Measurements from ENCODE around the gene SLC6A18.
"Not testable (repeated sequence)": the region's sequence is repeated elsewhere in the genome, so short reads cannot be mapped to it uniquely, and the experiment has no call there.

Gene SLC6A18

DNA sequence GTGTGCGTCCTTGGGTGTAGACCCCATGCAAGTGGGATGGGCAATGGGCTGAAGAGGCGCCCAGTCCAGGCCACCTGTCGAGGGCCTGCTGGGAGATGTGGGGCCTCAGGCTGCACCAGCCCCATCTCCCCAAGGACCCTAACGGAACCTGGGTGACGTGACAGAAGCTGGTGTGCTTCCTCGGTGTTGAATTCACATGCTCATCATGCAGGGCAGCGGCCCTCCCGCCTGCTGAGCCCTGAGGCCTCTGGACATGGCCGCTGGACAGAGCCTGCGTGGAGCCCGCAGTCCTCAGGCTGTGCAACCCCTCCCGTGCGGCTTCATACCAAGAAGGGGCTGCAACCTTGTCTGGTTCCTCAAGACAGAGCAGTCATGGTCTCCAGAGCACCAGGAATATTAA is 42.9 kb downstream of the SLC6A18 start:
- in situ Hi-C loops (cut with HindIII; ENCODE audit: low sequenced_read_pairs) = no loop called here

DNA sequence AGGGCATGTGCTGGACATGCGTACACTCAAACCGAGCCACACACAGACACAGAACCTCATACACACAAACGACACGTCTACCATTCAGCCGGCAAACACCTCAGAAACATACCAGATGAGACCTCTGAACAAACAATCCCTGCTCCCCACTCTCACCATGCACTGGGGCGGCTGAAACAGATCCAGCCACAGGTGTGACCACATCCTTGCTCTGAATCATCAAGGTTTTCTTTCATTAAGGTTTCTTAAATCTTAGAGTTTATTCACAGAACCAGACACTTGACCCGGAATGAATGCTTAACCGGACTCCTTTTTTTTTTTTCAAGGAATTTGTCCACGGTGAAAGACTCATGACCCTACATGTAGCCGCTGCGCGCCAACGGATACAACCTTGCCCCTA is 43.5 kb downstream of the SLC6A18 start:
- in situ Hi-C loops (cut with HindIII; ENCODE audit: low sequenced_read_pairs) = no loop called here

DNA sequence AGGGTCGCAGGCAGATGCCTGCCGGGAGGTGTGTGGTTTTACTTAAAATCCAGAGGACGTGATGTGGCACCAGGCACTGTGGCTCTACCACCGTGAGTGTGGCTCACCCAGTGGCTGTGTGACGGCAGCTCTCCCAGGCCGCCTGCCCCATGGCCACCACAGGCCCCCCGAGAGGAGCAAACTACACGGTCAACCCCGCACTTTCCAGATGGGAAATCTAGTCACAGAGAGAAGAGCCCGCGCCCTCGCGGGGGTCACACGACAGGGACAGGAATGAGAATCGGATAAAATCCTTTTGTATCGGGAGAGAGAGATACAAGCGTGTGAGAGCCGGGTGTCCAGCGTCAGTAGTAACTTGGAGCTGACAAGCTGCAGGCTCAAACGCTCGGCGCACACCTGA is 45.2 kb downstream of the SLC6A18 start:
- in situ Hi-C loops (cut with HindIII; ENCODE audit: low sequenced_read_pairs) = loop anchor here (5.0 kb wide), 2 partner anchors 47 to 83 kb away; no protein-coding TSS in a partner anchor

DNA sequence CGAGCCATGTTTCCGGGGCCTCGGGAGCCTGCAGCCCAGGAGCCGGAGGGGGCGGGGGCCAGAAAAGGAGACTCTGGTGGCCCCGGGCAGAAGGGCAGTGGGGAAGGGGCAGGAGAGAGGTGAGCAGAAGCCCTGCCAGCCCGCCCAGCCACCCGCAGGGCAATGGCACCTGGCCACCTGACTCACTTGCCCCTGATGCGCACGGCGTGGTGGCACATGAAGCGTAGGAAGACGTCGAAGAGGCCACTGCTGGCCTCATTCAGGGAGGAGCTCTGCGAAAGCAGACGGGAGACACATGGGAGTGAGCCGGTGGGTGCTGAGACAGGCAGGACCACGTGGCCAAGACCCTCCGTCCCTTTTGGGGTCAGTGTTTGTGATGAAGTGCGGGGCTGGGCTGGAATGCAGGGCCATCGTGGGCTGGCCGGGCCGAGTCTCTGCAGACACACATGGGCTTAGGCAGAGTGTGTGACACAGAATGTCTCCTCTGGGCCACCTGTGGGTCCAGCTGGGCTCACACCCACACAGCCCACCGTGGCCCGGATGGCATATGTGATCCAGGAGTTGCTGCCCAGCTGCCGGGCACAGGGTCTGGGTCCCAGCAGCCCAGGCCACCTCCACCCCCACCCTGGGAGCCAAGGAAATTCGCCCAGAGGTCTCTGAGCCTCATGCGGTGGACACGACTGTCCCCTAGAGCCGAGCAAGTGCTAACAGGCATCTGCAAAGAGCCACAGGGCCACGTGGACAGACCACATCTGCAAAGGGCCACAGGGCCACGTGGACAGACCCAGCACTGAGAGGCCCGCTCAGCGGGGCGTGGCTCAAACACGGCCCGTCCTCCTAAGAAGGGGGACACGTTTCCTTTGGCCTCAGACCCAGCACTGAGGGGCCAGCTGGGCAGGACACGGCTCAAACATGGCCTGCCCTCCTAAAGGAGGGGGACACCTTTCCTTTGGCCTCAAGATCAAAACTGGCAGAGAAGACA is 46.0 kb downstream of the SLC6A18 start:
- in situ Hi-C loops (cut with HindIII; ENCODE audit: low sequenced_read_pairs) = loop anchor here (5.0 kb wide), 2 partner anchors 46 to 84 kb away; no protein-coding TSS in a partner anchor

DNA sequence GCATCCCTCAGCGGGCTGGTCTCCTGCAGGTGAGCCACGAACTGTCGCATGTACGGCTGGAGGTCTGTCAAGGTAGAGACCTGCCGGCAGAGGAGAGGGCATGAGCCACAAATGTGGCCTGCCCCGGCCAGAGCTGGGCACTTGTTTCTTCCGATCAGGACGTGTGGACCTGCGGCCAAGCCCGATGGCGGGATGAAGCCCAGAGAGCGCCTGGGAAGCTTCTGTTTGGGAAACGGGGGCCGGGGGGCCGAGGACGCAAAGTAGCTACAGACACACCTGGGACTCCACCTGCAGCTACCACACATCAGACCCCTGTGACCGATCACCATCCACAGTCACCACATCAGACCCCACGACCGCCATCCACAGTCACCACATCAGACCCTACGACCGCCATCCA is 47.0 kb downstream of the SLC6A18 start:
- in situ Hi-C loops (cut with HindIII; ENCODE audit: low sequenced_read_pairs) = loop anchor here (5.0 kb wide), 2 partner anchors 45 to 85 kb away; no protein-coding TSS in a partner anchor

DNA sequence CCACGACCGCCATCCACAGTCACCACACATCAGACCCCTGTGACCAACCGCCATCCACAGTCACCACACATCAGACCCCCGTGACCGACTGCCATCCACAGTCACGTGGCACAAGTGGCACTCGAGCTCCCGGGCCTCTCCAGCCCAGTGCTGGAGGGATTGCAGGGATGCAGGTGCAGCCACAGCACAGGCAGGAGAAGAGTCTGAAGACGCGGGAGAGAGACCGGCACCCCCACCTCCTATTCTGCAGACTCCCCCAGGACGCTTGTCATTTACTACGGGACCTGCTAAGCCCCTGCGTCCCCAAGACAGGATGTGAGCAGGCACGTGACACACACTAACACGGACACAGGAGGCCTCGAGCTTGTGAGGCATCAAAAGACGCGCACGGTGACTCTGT is 48.6 kb downstream of the SLC6A18 start:
- in situ Hi-C loops (cut with HindIII; ENCODE audit: low sequenced_read_pairs) = loop anchor here (5.0 kb wide), 2 partner anchors 44 to 86 kb away; no protein-coding TSS in a partner anchor

DNA sequence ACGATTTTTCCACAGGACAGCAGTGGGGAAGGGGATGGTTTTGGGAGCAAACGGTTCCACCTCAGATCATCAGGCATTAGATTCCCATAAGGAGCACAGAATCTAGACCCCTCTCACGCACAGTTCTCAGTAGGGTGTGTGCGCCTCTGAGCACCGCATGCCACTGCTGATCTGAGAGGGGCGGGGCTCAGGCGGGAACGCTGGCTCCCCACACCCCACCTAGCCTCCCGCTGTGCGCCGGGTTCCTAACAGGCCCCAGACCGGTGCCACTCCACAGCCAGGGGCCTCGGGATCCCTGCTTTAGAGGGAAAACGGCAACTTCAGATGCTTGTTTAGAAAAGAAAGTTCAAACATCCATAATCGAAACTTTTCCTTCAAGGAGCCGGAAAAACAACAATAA is 49.3 kb downstream of the SLC6A18 start:
- in situ Hi-C loops (cut with HindIII; ENCODE audit: low sequenced_read_pairs) = loop anchor here (5.0 kb wide), 2 partner anchors 43 to 87 kb away; no protein-coding TSS in a partner anchor

DNA sequence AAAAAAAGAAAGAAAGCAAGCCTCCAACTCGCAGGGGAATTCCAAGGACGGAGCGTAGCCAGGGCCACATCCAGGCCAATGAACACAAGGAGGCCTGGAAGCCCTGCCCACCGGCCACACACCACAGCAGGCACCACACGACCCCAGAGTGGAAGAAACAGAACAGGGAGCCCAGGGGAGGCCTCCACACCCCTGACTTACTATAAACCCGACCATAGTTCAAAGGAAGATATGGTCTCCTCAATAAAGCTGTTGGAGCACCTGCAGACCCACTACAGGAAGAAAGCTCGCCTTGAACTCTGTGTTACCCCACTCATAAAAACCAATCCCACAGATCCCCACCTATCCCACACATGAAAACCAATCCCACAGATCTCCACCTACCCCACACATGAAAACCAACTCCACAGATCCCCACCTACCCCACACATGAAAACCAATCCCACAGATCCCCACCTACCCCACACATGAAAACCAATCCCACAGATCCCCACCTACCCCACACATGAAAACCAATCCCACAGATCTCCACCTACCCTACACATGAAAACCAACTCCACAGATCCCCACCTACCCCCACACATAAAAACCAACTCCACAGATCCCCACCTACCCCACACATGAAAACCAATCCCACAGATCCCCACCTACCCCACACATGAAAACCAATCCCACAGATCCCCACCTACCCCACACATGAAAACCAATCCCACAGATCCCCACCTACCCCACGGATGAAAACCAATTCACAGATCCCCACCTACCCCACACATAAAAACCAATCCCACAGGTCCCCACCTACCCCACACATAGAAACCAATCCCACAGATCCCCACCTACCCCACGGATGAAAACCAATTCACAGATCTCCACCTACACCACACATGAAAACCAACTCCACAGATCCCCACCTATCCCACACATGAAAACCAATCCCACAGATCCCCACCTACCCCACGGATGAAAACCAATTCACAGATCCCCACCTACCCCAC is 50.5 kb downstream of the SLC6A18 start:
- in situ Hi-C loops (cut with HindIII; ENCODE audit: low sequenced_read_pairs) = not testable (repeated sequence)

DNA sequence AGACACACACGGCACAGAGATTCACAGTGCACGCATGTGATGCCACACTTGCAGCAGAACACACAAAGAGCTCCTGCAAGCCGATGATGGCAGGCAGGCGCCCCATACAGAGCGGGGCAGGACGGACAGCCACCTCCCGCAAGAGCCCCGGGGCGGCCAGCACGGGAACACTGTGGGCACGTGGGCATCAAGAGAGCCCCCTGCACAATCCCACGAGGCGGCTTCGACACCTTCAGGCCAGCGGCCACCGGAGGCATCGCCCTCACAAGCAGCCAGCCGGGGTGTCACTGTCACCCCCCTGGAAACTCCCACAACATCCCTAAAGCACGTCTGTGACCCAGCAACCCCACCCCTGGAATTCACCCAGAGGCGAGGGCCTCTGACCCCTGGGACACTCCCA is 51.7 kb downstream of the SLC6A18 start:
- in situ Hi-C loops (cut with HindIII; ENCODE audit: low sequenced_read_pairs) = no loop called here

DNA sequence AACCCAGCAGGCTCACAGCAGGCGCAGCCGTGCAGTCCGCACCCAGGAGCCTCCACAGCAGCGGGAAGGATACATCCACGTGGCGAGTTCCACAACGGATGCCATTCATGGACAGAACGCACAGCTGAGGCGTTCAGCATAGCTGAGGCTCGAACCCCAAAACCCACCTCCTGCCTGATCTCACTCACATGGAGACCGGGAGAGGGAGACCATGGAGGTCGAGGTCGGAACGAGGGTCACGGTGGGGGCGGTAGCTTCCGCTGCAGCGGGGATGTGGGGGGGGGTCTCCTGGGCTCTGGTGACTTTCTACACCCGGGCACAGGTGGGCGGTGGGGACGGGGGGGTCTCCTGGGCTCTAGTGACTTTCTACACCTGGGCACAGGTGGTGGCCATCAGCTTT is 52.1 kb downstream of the SLC6A18 start:
- in situ Hi-C loops (cut with HindIII; ENCODE audit: low sequenced_read_pairs) = no loop called here

DNA sequence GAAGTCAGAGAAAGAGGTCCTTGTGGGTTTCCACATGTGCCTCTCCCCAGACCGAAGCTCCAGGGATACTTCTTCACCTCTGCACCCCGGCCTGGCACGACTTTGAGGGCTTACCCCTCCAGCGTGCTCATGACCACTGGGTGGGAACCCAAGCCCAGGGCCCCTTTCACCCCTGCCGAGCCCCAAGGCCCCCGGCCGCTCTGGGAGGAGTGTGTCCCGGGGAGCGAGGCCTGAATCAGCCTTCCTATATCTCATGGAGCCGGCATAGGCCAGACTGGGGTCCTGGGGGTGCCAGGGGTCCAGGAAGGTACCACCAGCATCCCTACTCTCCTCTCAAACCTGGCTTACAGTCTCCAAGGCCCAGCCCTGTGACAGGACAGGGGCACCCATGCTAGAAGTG is 52.6 kb downstream of the SLC6A18 start:
- in situ Hi-C loops (cut with HindIII; ENCODE audit: low sequenced_read_pairs) = no loop called here

DNA sequence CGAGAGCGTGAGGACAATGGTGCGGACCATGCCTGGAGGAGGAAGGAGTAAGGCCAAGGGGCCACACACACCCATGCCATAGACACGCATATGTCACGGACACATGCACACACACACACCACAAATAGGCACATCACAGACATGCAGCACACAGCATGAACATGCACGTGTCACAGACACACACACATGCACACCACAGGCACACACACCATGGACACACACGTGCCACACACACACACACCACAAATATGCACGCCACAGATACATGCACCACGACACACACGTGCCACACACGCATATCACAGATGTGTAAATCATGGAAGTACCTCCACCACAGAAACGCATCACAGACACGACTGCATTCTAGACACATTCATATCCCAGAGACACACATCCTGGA is 53.0 kb downstream of the SLC6A18 start:
- in situ Hi-C loops (cut with HindIII; ENCODE audit: low sequenced_read_pairs) = no loop called here

DNA sequence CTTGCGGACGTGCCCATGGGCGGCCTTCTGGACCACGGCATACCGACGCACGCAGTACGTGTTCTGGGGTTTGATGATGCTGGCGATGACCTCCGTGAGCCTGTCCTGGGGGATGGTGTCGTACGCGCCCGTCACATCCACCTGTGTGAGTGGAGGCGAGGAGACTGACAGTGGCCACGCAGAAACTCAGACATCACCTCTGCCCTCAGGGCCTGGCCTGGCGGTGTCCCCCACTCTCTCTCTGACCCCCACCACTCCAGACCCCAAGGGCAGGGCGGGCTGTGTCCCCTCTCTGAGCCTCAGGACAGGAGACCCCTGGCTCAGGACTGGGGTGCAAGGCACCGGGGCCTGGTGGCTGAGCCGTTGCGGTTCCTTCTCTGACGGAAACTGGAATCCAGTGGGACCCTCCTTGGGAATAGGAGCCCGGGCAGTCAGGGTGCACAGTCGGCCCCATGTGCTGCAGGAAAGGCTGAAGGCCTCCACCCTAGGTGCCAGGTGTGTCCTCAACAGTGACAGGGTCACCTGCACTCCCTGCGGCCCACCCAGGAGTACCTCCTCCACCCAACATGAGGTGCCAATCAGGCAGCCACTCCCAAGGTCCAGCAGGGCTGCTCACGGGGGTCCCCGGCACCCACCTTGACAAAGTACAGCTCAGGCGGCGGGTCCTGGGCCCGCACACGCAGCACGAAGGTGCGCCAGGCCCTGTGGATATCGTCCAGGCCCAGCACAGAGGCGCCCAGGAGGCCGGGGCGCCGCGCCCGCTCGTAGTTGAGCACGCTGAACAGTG is 53.7 kb downstream of the SLC6A18 start:
- in situ Hi-C loops (cut with HindIII; ENCODE audit: low sequenced_read_pairs) = no loop called here

DNA sequence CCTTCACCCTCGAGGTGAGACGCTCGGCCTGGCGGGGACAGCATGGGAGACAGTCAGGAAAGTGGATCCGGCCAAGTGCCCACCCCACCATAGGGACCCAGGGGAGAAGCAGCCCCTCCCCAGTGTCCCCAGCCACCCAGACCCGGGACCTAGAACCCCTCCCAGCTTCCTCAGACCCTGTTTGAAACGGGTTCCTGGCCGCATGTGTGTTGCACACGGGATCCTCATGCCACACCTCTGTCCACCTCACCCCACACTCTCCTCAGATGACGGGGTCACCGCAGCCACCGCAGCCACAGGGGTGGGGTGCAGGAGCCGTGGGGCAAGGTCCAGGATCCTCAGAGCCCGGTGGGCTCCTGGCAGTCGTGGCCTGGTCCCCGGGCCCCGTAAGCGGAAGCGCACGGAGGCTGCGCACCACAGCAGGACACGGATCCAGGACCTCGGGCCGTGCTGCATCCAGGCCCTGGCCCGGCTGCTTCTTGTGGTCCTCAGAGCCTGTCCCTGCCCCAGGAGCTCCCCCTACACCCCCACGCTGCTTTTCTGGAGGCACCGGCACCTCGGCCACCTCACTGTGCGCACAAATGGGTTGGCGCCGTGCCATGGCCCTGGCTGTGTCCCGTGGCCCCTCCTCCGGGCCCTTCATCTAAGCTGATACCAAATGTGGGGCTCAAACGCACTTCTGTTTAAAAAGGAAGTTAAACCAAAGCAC is 54.4 kb downstream of the SLC6A18 start:
- in situ Hi-C loops (cut with HindIII; ENCODE audit: low sequenced_read_pairs) = no loop called here

DNA sequence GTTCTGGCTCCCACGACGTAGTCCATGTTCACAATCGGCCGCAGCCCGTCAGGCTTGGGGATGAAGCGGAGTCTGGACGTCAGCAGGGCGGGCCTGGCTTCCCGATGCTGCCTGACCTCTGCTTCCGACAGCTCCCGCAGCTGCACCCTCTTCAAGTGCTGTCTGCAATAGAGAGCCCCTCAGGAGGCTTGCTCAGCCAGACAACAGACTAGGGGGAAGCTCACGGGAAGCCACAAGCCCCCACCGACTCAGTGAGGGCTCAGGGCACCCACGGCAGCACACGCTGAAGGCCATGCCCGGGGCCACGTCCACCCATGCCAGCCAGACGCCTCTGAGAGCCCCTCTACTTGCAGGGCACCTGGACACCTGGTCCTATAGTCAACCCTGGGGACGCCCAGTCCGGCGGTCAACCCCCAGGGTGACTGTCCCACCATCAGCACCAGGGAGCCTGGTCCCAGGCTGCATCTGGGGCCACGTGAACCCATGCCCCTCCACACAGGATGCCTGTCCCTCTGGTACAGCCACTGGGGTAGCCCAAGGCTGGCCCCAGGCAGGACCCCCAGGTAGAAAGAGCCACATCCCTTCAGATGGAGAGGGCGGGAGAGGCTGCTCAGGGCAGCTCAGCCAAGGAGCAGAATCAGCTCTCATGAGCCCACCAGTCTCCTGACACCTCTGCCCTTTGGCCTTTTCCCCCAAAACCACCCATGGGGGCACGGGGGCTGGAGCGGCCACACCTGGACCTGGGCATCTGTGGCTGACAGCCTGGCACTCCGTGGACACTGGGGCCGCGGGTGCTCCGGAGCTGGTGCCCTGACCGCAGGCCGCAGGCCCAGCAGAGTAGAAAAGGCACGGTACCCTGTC is 55.2 kb downstream of the SLC6A18 start:
- in situ Hi-C loops (cut with HindIII; ENCODE audit: low sequenced_read_pairs) = no loop called here

DNA sequence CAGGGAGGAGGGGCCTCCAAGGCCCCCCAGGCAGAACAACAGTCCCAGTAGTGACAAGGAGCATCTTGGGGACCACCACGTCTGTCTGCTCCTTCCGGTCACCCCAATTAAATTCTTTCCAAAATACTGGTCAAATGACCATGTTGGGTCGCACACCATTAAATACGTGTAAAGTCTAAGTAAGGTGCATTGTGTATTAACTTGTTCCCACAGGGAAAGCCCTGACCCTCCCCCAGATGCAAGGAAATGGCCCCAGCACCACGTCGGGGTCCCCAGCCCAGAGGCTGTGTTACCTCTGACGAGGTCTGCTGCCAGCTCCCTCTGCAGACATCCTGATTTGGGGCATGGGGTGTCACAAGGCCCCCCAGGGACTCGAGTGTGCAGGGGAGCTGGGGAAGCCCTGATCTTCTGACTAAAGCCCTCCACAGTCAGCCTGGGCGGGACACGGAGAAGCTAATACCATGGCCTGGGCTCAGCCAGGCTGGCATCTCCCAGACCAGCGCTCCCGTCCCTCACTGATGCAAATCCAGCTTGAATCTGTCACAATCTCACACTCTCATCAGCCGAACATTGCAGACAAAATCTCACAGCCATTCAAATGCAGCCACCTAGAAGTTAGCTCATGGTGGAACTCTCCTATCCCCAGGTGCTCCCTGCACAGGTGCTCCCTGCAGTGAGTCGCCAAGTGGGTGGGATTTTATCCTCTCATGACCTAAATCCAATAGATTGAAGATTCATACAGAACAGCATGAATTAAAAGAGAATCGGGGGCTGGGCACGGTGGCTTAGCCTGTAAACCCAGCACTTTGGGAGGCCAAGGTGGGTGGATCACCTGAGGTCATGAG is 56.1 kb downstream of the SLC6A18 start:
- in situ Hi-C loops (cut with HindIII; ENCODE audit: low sequenced_read_pairs) = no loop called here

DNA sequence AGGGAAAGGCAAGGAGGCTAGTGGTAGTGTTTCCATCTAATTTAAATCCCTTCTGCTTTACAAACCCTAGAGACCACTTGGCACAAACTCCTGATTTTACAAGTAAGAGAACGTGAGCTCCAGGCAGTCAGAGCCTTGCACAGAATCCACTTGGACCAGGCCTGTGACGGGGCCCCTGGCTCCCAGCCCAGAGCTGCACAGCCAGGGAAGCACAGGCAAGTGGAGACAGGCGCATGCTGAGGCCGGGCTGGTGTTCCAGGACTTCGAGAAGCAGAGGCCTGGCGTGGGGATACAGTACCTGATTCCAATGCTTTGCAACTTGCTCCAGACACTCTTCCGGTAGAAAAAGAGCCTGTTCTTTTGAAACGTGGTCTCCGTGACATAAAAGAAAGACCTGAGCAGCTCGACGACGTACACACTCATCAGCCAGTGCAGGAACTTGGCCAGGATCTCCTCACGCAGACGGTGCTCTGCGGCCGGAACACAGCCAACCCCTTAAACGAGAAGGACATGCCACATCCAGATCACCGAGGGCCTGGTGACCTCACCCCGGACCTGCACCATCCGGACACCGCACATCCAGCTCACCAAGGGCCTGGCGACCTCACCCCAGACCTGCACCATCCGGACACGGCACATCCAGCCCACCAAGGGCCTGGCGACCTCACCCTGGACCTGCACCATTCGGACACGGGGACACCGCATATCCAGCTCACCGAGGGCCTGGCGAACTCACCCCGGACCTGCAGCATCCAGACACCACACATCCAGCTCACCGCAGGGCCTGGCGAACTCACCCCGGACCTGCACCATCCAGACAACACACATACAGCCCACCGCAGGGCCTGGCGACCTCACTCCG is 57.2 kb downstream of the SLC6A18 start:
- in situ Hi-C loops (cut with HindIII; ENCODE audit: low sequenced_read_pairs) = no loop called here

Measured in endothelial cell of hepatic sinusoid (primary cell).